PC-3 (cell line): ENCODE data around the gene MPHOSPH9.

Experiments
- CTCF ChIP-seq: fragments of 300-600 bp; sonication (generic); conservative IDR thresholded peaks from 2 replicates; pipeline ENCODE4 v1.5.1; 2017; ENCODE audit warnings: antibody characterized with exemption, low read depth, mild to moderate bottlenecking, low read length
- EZH2phosphoT487 ChIP-seq: fragments of 300-600 bp; sonication (generic); IDR thresholded peaks from 2 replicates; pipeline ENCODE4 v1.6.1; 2018; ENCODE audit warnings: mild to moderate bottlenecking, antibody characterized with exemption, low read length, borderline replicate concordance

GRCh38 chr12:123245678-123246077 lies 12.7 kb upstream of the MPHOSPH9 start:
- TF ChIP-seq CTCF (no peak), EZH2phosphoT487 (no peak)
